A549 (cell line): Measurements from ENCODE around the gene CPNE4.

Experiments used
- CBX2 ChIP-seq: fragments of 200-600 bp; sonication (generic); IDR thresholded peaks from 2 replicates; pipeline ENCODE4 v1.6.1; 2016; ENCODE audit warnings: low read depth, mild to moderate bottlenecking, borderline replicate concordance
- EHMT2 ChIP-seq: fragments of 200-600 bp; sonication (generic); IDR thresholded peaks from 2 replicates; pipeline ENCODE4 v1.6.1; 2016; ENCODE audit warnings: antibody characterized with exemption, low read depth, mild to moderate bottlenecking, moderate library complexity
- JUN ChIP-seq, 2 experiments: fragments of >200 bp; sonication (Bioruptor Twin); formaldehyde crosslinking; IDR thresholded peaks; 2 replicates in 1 of 2; 3 replicates in 1 of 2; pipeline ENCODE4 v1.6.1; 2016 to 2017
- MAFK ChIP-seq: fragments of 450-650 bp; IDR thresholded peaks from 2 replicates; pipeline ENCODE4 v1.6.1; 2014; ENCODE audit not compliant: partially characterized antibody
- POLR2A ChIP-seq: IDR thresholded peaks from 2 replicates; pipeline ENCODE4 v1.6.1; 2012; ENCODE audit warnings: mild to moderate bottlenecking, low read length
- RAD21 ChIP-seq, 2 experiments: fragments of >200 bp in 1 of 2; sonication (Bioruptor Twin) in 1 of 2; formaldehyde crosslinking in 1 of 2; IDR thresholded peaks in 1 of 2; conservative IDR thresholded peaks in 1 of 2; 2 replicates in 1 of 2; 3 replicates in 1 of 2; pipeline ENCODE4 v1.6.1; 2012 to 2018; ENCODE audit warnings: inconsistent platforms in 1 of 2
- RFX5 ChIP-seq: fragments of 450-650 bp; IDR thresholded peaks from 2 replicates; pipeline ENCODE4 v1.7.1; 2014; ENCODE audit warnings: antibody characterized with exemption, mild to moderate bottlenecking, moderate library complexity
- SREBF2 ChIP-seq: fragments of 450-650 bp; IDR thresholded peaks from 2 replicates; pipeline ENCODE4 v1.6.1; 2014; ENCODE audit warnings: mild to moderate bottlenecking, moderate library complexity
- TF ChIP-seq, protein P1 (sequence below): fragments of >200 bp; sonication (Bioruptor Twin); formaldehyde crosslinking; IDR thresholded peaks from 3 replicates; pipeline ENCODE4 v1.5.1; 2016
- TF ChIP-seq, protein P2 (sequence below): IDR thresholded peaks from 2 replicates; pipeline ENCODE4 v1.6.1; 2012

DNA sequence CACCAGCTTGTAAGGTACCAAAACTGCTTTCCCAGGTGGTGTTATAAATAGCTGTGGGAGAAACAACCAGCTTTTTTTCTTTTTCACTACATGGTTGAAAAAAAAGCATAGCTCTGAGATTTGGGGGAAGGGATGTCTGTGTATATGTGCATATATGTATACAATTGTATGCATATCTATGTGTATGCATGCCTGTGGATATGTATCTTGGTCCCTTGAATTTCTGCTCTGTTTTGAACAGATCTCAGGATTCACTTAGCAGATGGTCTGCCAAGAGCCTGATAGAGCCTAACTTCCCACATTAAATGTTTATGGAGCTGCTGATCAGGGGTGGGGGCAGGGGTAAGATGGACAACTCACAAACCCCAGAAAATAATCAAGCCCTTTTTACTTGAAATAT, 39.0 kb upstream of the CPNE4 start:
- TF ChIP-seq, protein P1, sequence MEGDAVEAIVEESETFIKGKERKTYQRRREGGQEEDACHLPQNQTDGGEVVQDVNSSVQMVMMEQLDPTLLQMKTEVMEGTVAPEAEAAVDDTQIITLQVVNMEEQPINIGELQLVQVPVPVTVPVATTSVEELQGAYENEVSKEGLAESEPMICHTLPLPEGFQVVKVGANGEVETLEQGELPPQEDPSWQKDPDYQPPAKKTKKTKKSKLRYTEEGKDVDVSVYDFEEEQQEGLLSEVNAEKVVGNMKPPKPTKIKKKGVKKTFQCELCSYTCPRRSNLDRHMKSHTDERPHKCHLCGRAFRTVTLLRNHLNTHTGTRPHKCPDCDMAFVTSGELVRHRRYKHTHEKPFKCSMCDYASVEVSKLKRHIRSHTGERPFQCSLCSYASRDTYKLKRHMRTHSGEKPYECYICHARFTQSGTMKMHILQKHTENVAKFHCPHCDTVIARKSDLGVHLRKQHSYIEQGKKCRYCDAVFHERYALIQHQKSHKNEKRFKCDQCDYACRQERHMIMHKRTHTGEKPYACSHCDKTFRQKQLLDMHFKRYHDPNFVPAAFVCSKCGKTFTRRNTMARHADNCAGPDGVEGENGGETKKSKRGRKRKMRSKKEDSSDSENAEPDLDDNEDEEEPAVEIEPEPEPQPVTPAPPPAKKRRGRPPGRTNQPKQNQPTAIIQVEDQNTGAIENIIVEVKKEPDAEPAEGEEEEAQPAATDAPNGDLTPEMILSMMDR: no peak
- TF ChIP-seq, protein P2, sequence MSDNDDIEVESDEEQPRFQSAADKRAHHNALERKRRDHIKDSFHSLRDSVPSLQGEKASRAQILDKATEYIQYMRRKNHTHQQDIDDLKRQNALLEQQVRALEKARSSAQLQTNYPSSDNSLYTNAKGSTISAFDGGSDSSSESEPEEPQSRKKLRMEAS: no peak
- no peak for TF ChIP-seq JUN (IDR thresholded peaks at IDR 0.05)
- no peak for TF ChIP-seq CBX2
- no peak for TF ChIP-seq POLR2A
- no peak for TF ChIP-seq MAFK
- no peak for TF ChIP-seq RFX5
- TF ChIP-seq EHMT2: no peak
- no peak for TF ChIP-seq SREBF2
- TF ChIP-seq RAD21 (conservative IDR thresholded peaks at IDR 0.05 in 1 of 2, IDR thresholded peaks at IDR 0.05 in 1 of 2): no peak
